Inflammatory macrophage (primary cell): ENCODE measurements around the gene GHRL.
A peak's percentile ranks its signal among the peaks of the same experiment; 100 is the strongest.
"Not testable (repeated sequence)": the region's sequence is repeated elsewhere in the genome, so short reads cannot be mapped to it uniquely, and the experiment has no call there.

Source experiments
- DNase-seq, 2 donors: peaks; one replicate each; pipeline ENCODE4 v3.0.0-alpha.2; 2020 to 2022

GHRL gene

GRCh38 chr3:10272476-10272875 is 20.3 kb downstream of the GHRL start:
- not testable (repeated sequence) for DNase-seq

GRCh38 chr3:10269443-10269842 is 23.3 kb downstream of the GHRL start:
- no peak for DNase-seq

- DNase-seq: no peak
Measured at GRCh38 chr3:10268930-10269329, 23.8 kb downstream of the GHRL start.

GRCh38 chr3:10268116-10268515 is 24.6 kb downstream of the GHRL start:
- no peak for DNase-seq

- not testable (repeated sequence) for DNase-seq
Measured at GRCh38 chr3:10266936-10267335, 25.8 kb downstream of the GHRL start.

- DNase-seq: no peak
Measured at GRCh38 chr3:10265833-10266232, 26.9 kb downstream of the GHRL start.

- DNase-seq: peak; percentile 24 to 30
Measured at GRCh38 chr3:10263646-10264363, 28.9 kb downstream of the GHRL start.

GRCh38 chr3:10262027-10262426 is 30.7 kb downstream of the GHRL start:
- DNase-seq: no peak

GRCh38 chr3:10260211-10260701 is 32.5 kb downstream of the GHRL start:
- DNase-seq: no peak

- DNase-seq: no peak
Measured at GRCh38 chr3:10259798-10260197, 32.9 kb downstream of the GHRL start.

GRCh38 chr3:10259036-10259435 is 33.7 kb downstream of the GHRL start:
- no peak for DNase-seq

- DNase-seq: no peak
Measured at GRCh38 chr3:10255835-10256234, 36.9 kb downstream of the GHRL start.

- DNase-seq: no peak
Measured at GRCh38 chr3:10253731-10254130, 39.0 kb downstream of the GHRL start.

GRCh38 chr3:10251006-10251405 is 41.7 kb downstream of the GHRL start:
- no peak for DNase-seq

GRCh38 chr3:10249833-10250232 is 42.9 kb downstream of the GHRL start:
- no peak for DNase-seq

GRCh38 chr3:10248984-10249748 is 43.6 kb downstream of the GHRL start:
- DNase-seq: peak; percentile 40 to 82

- peak; percentile 97 for DNase-seq
Measured at GRCh38 chr3:10248184-10248983, 44.4 kb downstream of the GHRL start, which contains the start of gene TATDN2. TATDN2 (plus strand) TSS chr3:10248459; CDS start chr3:10249201, 742 bp downstream.

- no peak for DNase-seq
Measured at GRCh38 chr3:10247679-10248183, 45.0 kb downstream of the GHRL start.

- DNase-seq: peak; percentile 13 to 26
Measured at GRCh38 chr3:10245081-10245712, 47.5 kb downstream of the GHRL start.

GRCh38 chr3:10244009-10244408 is 48.7 kb downstream of the GHRL start:
- DNase-seq: no peak

- no peak for DNase-seq
Measured at GRCh38 chr3:10242182-10243065, 50.3 kb downstream of the GHRL start.
